GM19324 (cell line): ENCODE data around the gene COBL.

ENCODE experiments used
- ATAC-seq: cut with Tn5 transposase; IDR thresholded peaks from one replicate; pipeline ENCODE4 v1.9.1; 2021; ENCODE audit warnings: mild to moderate bottlenecking, moderate library complexity; ENCODE audit not compliant: unreplicated experiment, low FRiP score

COBL gene

GRCh38 chr7:51236470-51237132 lies 80.0 kb downstream of the COBL start:
- no peak for ATAC-seq

- ATAC-seq: no peak
These were observed 80.9 kb downstream of the COBL start for GRCh38 chr7:51235593-51236313.

DNA sequence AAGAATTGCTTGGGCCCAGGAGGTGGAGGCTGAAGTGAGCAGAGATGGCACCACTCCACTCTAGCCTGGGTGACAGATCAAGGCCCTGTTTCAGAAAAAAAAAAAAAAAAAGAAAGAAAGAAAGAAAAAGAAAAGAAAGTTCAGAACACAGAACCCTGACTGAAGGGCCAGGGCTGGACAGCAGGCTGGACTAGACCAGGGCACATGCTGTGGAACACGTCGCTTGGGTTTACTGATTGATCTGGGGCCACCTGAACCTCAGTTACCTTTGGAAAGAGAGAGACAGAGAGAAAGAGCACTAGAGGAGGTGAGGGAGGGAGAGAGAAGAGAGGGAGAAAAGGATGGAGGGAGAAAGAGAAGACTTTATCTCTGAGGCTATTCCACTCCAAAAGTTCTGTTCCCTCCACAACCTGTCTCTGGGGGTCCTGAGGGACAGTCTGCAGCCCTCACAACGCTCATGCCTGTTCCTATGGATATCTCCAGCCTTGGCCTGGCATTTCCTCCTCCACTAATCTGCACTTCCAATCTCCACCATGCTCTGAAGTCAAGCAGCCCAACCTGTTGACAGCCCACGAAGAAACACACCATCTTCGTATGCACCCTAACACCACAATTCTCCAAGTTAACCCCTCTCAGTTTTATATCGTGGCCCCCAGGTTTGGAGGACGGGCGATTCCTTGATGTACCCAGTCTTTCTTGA lies 81.8 kb downstream of the COBL start:
- ATAC-seq: no peak

GRCh38 chr7:51234139-51234538 lies 82.5 kb downstream of the COBL start:
- ATAC-seq: no peak

GRCh38 chr7:51233374-51233773 lies 83.2 kb downstream of the COBL start:
- ATAC-seq: no peak

GRCh38 chr7:51230723-51231122 lies 85.9 kb downstream of the COBL start:
- ATAC-seq: no peak

GRCh38 chr7:51230324-51230625 lies 86.3 kb downstream of the COBL start:
- ATAC-seq: no peak

GRCh38 chr7:51229620-51230323 lies 86.8 kb downstream of the COBL start:
- no peak for ATAC-seq

DNA sequence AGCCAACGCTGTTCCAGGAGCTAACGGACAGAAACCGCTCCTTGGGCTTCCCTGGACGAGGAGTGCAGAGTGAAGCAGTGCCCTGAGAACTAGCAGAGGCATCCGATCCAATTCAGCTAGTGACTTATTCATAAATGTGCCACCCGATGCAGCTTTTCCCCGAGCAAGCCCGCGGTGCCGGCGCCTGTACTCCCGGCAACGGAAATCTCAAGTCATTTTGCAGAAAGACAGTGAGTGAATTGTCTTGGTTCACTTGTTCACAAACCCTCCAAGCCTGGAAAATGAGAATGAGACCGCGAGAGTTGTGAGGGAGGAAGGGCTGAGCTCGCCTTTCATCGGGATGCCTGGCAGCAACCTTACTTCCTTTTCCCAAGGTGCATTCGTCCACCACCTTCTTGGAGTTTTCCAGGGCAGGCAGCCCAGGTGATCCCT lies 87.5 kb downstream of the COBL start:
- no peak for ATAC-seq

- ATAC-seq: no peak
These were observed 88.1 kb downstream of the COBL start for GRCh38 chr7:51228386-51228958.

GRCh38 chr7:51227861-51228260 lies 88.7 kb downstream of the COBL start:
- ATAC-seq: no peak

DNA sequence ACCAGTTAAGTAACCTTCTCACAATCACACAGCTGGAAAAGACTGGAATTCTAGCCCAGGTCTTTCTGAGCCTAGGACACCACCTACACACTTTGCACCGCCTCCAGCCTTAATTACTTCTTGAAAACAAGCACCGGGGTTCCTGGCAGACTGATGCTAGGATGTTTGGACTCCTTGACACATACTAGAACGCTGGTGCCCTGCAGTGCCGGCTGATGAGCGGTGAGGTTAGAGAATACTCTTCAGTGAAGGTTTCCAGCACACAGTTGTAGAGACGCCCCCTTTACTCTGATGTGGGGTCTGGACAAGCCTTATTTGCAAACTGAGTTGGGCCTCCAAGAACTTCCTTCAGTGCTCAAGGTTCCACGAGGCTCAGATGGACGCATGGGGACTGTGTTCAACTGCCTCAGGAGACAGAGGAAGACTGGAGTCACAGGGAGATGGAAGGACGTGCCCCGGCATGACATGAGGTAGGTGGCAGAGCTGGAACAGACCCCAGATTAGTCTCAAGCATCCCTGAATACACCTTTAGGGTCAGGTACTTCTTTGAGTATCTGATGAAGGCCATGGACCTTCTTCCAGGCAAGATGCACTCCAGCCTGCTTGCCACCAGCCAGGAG lies 89.6 kb downstream of the COBL start:
- no peak for ATAC-seq

GRCh38 chr7:51226063-51226755 lies 90.4 kb downstream of the COBL start:
- ATAC-seq: no peak

GRCh38 chr7:51224811-51225595 lies 91.6 kb downstream of the COBL start:
- ATAC-seq: no peak

DNA sequence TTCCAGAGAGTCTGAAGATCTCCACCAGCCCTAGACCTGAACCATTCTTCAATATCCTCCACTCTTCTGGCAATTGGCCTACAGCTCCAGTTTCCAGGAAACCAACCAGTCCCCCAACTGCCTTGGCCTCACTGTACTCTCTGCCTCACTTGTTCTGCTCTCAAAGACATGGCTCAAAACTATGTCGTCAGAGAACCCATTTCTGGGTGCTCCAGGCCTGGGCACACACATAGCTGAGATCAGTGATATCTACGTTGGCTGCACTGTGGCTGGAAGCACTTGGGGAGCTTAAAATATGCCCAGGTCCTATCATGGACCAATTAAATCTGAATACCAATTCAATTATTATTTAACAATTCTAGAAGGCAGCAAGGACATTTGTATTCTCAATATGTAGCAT lies 93.1 kb downstream of the COBL start:
- ATAC-seq: no peak

GRCh38 chr7:51222916-51223315 lies 93.7 kb downstream of the COBL start:
- no peak for ATAC-seq

DNA sequence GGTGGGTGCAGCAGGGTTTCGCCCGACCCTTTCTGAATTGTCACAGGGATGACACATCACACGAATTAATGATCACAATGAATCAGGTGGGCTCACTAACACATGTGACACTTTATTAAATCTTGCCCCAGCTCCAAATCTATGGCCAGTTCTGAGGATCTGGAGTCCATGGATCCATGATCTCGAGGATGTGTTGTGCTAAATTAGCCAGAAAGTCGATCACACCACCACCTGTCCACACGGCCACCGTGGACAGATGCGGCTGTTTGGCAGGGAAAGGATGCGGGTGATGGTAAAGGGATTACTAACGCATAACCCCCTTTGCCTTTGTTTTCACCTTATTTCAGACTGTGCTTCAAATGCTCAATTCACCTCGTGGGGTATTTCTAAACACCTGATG lies 96.4 kb downstream of the COBL start:
- ATAC-seq: no peak

DNA sequence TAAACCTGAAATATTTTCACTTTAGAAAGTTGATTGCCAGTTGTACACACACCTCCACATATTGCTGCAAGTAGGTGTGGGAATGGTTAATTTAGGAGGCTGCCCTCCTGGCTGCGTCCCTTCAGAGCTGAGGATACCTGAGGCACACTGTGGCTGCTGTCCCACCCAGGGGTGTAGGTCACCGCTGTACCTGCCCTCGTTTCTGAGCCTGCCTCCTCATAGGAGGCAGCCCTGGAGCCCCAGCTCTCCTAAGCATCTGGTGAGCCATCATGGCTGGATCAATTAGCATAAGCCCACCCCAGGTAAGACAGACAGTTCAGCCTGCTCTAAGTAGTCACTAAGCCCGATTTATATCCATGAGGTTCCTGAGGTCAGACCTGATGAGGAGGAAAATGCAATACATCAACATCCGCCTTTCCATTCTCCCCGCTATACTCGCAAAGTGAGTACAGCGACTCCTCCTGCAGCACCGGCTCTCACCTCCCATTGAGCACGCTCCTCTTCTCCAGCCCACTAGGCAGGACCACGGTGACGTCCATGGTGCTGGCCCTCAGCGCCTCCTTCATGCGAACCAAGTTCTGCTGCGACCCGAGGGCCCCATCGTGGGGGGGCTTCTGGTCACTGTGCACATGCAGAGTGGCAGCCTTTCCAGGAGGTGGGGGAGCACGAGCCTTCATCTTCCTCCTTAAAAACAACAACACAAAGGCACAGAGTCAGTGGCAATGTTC lies 97.2 kb downstream of the COBL start:
- no peak for ATAC-seq
